HG03175 (cell line): ENCODE data around the gene WBP2.
"Not testable (repeated sequence)": the region's sequence is repeated elsewhere in the genome, so short reads cannot be mapped to it uniquely, and the experiment has no call there.

Experiments
- ATAC-seq: cut with Tn5 transposase; IDR thresholded peaks from one replicate; pipeline ENCODE4 v1.9.1; 2021; ENCODE audit warnings: mild to moderate bottlenecking, moderate library complexity; ENCODE audit not compliant: unreplicated experiment

Gene WBP2

DNA sequence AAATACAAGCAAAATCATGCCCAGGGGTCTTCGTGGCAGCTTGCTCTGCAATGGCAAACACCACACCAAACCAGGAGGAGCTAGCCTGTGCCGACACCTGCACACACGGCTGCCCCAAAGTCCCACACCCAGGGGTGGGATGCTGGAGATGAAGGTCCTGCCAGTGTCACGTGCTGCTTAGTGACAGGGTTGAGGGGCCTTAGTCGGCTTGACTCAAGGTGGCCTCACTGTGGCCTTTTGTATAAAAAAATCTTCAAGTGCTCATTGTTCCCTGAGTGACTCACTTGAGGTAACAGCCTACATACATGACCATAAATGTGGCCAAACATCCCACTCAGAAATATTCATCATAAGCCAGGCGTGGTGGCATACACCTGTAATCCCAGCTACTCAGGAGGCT lies 34.3 kb upstream of the WBP2 start:
- ATAC-seq = no peak

DNA sequence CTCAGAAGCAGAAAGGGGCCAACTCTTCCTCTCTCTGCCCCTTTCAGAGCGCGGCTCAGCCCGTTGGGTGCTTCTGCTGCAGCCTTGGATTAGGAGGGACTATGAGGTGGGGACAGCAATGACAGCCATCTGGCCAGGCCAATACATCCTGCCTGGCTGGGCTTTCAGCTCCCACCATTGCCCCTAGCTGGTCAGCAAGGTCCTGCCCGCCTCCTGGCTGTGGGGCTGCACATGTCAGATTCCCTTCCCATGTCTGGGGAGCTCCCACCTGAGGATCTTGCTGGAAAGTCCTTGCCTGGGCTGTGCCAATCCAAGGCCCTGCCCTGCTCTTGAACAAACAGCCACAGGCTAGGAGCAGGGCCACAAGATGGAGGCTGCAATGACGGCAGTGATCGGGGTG lies 33.3 kb upstream of the WBP2 start:
- ATAC-seq = no peak

DNA sequence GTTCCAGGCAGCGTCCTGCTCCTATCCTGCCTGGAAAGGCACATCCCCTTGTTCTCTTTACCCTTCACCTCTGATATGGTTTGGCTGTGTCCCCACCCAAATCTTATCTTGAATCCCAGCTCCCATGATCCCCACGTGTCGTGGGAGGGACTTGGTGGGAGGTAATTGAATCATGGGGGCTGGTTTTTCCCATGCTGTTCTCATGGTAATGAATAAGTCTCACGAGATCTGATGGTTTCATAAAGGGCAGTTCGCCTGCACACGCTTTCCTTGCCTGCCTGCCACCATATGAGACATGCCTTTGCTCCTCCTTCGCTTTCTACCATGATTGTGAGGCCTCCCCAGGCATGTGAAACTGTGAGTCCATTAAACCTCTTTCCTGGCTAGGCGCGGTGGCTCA lies 30.7 kb upstream of the WBP2 start:
- not testable (repeated sequence) for ATAC-seq

DNA sequence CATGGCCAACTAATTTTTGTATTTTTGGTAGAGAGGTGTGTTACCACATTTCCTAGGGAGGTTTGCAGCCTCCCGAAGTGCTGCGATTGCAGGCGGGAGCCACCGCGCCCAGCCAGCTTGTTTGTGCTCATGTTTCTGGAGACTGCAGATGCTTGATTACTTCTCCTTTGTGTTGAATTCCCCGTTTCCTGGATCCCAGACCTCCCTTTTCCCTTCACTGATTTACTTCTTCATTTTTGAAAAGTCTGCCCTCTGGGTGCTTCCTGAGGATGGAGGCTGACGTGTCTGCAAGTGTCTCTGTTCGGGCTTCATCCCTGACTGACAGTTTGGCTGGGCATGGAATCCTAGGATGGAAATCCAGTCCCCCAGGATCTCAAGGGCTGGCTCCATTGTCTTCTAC lies 30.3 kb upstream of the WBP2 start:
- ATAC-seq = no peak

DNA sequence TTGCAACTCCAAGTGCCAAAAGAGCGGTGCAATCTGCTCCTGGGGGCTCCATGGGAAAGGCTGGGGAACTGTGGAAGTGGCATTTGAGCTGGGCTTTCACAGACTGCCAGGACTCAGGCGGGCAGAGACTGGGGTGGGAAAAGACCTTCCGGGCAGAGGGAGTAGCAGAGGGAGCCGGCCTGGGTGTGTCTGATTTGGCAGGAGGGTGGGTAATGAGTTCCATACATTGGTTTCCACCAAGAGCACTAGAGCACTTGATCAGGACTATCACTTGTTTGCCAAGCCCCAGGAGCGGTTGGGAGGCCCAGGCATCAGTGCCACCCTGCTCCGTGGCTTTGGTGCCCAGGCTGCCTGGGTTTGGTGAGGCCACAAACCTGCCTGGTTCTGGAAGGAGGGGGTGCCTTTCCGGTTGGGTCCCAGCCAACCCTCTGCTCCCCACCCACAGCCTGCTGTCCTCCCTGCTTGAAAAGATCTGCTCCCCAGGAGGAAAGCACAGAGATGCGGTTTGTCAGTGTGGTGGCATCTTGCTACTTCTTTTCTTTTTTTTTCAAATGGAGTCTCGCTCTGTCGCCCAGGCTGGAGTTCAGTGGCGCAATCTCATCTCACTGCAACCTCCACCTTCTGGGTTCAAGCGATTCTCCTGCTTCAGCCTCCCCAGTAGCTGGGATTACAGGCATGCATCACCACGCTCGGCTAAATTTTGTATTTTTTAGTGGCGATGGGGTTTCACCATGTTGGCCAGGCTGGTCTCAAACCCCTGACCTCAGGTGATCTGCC lies 26.7 kb upstream of the WBP2 start:
- no peak for ATAC-seq

DNA sequence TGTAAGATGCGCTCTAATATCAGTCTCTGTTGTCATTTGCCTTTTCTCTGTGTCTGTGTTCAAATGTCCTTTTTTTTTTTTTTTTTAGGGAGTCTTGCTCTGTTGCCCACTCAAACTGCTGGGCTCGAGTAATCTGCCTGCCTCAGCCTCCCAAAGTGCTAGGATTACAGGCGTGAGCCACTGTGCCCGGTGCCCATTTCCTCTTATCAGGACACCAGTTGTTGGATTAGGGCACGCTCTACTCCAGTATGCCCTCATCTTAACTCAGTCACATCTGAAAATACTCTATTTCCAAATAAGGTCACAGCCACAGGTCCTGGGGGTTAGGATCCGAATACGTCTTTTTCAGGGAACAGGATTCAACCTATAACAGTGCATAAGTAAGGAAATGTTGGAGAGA lies 25.1 kb upstream of the WBP2 start:
- ATAC-seq = no peak

DNA sequence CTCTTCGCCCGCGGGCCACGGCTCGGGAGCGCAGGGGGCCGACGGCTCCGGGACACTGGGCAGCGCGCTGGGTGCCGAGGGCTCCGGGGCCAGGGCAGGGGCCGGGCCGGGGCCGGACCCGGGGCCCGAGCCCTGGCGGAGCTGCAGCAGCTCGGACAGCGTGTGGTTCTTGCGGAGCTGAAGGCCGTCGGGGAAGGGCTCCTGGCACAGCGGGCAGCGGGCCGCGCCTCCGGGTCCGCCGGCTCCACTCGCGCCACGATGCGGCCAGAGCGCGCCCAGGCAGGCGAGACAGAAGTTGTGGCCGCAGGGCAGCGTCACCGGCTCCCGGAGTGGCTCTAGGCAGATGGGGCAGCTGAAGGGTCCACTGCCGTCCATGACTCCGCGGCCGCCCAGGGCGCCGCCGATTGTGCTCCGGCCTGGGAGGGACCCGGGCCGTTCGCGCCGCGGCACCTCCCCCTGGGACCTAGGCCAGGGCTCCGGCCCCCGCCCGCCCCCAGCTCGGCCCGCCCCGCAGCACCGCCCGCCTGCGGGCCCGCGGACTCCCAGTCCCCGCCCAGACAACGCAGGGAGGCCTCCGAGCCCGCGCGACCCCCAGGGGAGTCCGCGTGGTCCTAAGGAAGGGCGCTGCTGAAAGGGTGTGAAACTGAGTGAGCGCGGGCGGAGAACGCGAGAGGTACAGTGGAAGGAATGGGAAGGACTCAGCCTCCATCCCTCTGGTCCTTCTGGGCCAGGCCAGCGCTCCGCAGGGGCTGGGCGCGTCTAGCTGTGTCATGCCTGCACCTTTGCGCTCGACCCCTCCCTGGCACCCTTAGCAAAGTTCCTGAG lies 23.3 kb upstream of the WBP2 start, which contains the start of gene TRIM47:
TRIM47 (minus strand) TSS at position 408 of the 825 bp plus-strand sequence; CDS start at position 375, 33 bp downstream.
- peak; percentile 17 for ATAC-seq

DNA sequence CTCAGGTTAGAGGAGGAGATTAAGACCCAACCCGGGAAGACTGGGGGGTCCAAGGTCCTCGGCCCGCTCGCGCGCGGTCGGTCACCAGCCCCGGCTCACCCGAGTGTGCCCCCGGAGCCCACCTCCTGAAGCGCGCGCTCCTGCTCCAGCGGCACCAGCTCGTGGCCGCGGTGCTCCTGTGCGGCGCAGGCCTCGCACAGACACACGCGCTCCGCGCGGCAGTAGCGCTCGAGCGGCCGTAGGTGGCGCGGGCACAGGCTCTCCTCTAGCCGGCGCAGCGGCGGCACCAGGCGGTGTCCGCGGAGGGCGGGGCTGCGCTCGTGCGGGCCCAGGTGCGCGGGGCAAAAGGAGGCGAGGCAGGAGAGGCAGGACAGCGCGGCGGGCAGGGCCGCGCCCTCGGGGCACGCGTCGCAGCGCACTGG lies 22.6 kb upstream of the WBP2 start:
- peak; percentile 64 for ATAC-seq

DNA sequence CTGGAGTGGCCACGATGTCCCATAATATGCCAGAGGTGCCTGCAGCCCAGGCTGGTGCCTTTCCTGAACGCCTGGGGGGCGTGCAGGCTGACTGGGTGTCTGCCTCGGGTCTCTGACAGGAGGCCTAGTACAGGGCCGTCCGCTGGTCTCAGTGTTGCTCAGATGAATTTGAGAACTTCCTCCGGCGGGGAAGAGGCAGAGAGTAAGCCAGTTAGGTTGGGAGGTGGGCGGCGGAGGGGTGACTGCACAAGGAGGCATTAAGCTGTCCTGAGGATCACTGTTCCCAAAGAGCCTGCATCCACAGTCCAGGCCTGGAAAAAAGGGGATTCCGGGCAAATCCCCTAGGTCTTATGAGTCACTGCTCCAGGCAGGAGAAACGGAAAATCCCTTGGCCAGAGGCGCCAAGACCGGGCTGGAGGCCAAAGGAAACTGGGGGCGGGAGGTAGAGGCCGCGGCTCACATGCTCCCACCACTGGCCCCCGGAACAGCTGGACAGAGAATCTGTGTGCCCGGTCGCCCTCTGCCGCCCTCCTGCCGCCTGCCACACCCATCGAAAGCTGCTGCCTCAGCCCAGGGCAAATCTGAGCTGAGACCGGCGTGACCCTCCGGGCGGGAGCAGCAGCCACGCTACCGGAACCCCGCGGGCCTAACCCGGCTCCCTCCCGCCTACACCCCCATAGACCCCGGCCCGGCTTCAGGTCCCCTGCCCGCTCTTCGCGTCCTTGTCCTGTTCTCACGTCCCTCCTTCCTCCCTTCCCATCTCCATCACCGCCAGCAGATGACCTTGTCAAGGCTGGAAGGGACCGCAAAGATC lies 22.0 kb upstream of the WBP2 start:
- no peak for ATAC-seq

DNA sequence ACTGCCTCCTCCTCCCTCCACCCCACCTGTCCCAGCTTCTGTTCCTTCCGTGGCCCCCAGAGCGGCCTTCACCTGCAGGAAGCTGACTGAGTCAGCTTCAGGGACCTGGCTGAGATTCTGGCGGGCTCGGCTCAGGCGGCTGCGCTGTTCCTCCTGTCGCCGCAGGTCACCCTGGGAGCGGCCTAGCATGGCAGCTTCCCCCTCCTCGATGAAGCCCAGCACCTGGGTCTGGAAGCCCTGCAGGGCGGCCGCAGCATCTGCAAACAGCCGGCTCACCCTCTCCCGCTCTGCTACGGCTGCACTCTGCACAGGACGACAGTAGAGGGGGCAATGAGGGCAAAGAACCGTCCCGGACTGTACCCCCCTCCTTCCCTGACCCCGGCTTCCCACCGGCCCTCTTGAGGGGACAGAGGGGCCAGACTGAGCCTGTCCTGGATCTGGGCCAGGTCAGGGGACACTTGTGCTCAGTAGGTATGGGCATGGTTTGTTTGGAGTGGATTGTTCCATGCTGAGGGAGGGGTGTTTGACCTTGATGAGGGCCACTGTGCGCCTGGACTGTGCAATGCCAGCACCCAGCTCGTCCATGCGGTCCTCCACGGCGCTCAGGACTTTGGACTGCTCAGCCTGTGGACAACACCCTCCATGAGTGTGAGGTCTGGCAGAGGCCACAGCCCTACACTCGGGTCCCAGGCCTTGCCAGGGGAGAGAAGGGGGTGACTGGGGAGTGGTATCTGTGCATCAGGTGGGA lies 21.2 kb upstream of the WBP2 start:
- no peak for ATAC-seq

DNA sequence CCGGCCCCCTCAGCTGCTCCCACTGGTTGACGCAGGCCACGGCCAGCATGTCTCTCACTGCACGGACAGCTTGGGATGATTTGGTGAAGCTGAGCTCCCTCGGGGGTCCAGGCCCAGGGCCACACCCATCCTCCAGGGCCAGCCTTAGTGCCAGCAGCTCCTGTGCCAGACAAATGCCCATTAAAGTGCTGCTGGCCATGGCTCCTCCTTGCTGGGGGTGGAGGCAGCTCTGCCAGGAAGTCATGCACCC lies 20.7 kb upstream of the WBP2 start:
- ATAC-seq = no peak

DNA sequence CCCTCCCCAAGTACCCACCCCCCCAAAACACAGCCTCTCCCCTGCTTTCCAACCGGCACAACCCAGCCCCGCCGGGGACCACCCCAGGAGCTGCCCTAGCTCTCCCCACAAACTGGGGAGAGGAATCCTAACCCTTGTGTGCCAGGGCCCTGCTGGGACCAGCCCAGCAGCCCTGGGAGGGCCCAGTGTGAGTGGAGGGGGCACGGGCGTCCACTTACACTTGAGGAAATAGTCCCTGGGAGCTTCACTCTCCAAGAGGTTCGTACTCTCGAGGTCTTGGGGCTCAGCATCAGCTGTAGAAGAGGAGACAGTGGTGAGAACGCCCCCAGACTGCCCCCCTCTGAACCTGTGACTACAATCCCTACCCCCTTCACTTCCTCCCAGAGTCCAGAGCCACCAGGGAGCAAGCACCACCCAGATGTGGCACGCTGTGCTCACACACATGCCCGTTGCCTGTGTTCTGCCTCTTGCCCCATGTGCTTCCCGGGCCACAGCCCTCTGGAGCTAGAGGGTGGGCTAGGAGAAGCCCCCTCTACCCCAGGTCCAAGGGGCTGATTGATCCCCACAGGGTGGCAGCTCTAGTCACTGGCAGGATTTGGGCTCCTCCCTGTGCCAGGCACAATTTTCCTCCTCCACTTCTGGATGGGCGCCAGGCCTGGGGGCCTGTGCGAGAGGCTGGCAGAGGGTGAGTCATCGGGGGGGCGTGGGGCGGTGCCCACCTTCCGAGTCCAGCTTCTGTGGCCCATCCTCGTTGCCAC lies 20.2 kb upstream of the WBP2 start:
- no peak for ATAC-seq

DNA sequence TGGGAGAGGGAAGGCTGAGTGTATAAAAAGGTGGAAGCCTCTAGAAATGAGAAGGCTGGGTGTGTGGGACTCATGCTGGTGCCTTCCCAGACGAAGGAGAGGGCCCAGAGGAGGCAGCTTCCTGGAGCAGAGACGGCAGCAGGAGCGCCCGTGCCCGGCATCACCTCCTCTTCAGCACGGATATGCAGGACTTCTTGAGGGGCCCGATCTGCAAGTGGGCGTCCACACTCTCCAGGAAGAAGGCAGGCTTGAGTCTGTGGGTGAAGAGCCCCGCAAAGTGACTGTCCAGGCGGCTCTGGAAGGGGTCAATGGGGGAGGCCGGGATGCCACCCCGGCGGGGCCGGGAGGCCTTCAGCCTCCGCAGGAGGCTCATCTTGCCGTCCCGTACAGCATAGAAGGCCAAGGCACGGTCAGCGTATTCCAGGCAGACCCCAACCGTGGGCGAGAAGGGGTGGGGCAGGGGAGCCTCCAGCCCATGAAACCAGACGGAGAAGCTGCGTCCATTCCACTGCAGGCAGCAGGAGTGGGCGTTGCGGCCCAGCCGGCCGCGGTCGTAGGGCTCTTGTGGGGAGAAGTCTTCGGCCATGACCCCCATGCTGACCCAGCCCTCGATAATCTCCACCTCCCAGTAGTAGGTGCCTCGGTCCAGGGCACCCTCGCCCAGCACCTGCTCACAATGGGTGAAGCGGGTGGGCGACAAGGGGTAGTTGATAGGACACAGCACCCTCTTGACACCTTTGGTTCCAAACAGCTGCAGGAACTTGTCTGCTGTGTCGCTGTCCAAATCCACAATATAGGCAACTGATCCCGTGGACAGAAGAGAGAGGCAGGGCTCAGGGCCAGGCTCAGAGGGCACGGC lies 19.4 kb upstream of the WBP2 start:
- no peak for ATAC-seq

DNA sequence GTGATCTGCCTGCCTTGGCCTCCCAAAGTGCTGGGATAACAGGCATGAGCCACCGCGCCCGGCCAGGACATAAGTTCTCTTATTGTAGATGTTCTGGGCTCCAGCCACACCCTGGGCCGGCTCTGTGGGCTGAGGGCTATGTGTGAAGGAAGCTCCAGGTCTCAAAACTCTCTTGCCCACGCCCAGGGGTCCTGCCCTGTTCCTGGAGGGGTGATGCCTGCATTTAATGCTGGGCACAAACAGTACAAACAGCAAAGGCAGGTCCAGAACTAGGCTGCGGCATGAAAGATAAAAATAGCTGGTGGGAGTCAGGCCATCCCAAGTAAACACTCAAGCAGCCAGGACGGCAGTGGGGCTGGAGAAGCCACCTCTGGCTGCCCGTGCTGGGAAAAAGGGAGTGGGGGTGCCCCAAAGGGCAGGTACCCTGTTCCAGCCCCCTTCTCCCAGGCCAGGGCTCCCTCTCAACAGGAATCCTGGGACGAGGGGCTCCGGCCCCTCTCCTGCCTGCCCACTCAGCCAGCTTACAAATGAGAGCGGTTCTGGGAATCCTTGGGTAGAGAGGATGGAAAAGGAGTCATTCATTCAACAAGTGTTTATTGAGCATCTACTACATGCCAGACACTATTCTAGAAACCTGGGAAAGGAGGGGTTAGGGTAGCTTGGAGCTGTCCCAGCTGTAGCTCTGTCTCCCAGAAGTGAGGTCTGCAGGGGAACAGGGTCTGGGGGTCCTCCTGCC lies 18.6 kb upstream of the WBP2 start:
- ATAC-seq = no peak

DNA sequence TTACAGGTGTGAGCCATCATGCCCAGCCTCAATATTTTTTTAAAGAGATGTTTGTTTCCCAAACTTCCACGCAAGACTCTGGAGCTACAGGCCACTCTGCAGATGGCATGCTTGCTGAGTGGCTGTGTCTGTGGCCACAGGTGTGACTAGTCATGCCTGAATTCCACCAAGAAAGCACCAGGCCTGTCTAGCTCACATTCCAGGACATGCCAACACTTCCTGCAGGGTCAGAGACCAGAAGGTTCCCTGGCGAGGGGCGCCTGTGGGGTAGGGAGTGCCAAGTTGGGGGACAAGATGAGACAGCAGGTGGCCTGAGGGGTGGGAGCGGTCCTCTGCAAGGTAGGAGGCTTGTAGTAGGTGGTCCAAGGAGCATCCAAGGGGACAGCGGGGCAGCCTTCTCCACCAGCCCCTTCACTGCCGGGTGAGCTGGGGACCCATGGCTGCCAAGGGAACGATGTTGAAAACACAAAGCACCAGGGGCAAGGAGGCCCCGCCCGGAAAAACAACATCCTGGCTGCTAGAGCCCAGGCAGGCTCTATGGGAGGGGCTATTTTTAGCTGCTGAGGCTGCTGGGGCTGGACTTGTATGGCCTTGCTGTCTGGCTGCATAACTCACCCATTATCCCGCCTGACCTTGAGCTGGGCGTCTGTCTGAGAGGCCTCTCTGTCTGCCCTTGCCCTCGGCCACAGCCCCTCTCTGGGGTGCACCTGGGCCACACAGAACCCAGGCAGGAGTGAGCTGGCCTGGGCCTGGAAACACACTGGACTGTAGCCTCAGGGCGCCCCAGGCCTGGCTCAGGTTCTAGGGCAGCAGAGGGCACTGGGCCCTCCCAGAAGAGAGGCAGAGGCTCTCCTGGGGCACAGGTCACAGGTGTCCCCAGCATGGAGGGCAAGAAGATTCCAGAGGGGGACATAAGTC lies 17.6 kb upstream of the WBP2 start:
- no peak for ATAC-seq

DNA sequence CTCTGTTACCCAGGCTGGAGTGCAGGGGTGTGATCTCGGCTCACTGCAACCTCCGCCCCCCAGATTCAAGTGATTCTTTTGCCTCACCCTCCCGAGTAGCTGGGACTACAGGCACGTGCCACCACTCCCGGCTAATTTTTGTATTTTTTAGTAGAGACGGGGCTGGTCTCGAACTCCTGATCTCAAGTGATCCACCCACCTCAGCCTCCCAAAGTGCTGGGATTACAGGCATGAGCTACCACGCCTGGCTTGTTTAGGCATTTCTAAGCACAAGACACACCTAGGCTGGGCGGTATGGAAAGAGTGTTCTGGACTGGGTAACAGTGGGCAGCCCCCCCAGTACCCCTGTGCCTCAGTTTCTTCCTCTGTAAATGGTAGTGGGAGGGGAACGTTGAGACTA lies 15.1 kb upstream of the WBP2 start:
- not testable (repeated sequence) for ATAC-seq

DNA sequence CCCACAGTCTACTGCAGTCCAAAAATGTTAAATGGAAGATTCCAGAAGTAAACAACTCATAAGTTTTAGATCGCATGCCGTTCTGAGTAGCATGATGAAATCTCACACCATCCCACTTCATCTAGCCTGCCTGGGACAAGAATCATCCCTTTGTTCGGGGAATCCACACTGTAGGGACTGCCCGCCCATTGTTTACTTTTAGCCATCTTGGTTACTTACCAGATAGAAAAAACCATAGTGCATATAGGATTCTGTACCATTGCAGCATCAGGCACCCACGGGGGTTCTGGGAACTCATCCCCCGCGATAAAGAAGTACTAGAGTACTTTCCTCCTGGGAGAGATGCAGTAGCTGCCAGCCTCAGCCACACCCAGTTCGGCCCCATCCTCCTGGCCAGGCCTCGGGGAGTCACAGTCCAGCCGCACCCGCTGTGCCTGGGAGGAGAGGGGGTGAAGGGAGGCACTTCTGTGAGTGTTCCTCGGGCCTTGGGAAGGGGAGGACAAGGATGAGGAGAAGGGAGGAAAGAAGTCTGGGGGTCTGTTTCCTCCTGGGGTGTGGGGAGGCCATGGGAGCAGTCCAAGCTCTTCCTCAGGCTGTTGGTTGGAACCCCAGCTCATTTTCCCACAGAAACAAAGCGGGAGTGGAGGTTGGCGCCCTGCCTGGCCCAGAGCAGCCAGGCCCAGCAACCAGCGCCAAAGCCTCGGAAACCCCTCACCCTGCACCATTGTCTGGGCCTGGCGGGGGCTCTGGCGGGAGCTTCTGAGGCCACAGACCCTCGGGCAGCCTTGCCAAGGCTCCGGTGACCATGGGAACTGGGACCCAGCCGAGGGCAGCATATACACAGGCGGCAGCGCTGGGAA lies 14.4 kb upstream of the WBP2 start:
- ATAC-seq = no peak
